HEK293 (cell line): ENCODE data around the gene CNPY4.

Source experiments
- PRDM6 ChIP-seq: fragments of 450-650 bp; formaldehyde crosslinking; IDR thresholded peaks from 2 replicates; pipeline ENCODE4 v1.5.1; 2017; ENCODE audit warnings: missing biosample characterization, missing genetic modification characterization
- TF ChIP-seq, protein P1 (sequence below): fragments of 450-650 bp; formaldehyde crosslinking; IDR thresholded peaks from 2 replicates; pipeline ENCODE4 v1.5.1; 2016; ENCODE audit warnings: missing biosample characterization, missing genetic modification characterization
- TF ChIP-seq, protein P2 (sequence below): sonication (generic); formaldehyde crosslinking; IDR thresholded peaks from 2 replicates; pipeline ENCODE4 v1.8.1; 2022; ENCODE audit warnings: mild to moderate bottlenecking, moderate library complexity, missing genetic modification reagents

GRCh38 chr7:100079024-100079560 is 40.3 kb upstream of the CNPY4 start:
- TF ChIP-seq, protein P1, sequence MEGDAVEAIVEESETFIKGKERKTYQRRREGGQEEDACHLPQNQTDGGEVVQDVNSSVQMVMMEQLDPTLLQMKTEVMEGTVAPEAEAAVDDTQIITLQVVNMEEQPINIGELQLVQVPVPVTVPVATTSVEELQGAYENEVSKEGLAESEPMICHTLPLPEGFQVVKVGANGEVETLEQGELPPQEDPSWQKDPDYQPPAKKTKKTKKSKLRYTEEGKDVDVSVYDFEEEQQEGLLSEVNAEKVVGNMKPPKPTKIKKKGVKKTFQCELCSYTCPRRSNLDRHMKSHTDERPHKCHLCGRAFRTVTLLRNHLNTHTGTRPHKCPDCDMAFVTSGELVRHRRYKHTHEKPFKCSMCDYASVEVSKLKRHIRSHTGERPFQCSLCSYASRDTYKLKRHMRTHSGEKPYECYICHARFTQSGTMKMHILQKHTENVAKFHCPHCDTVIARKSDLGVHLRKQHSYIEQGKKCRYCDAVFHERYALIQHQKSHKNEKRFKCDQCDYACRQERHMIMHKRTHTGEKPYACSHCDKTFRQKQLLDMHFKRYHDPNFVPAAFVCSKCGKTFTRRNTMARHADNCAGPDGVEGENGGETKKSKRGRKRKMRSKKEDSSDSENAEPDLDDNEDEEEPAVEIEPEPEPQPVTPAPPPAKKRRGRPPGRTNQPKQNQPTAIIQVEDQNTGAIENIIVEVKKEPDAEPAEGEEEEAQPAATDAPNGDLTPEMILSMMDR, result no peak
- TF ChIP-seq, protein P2, sequence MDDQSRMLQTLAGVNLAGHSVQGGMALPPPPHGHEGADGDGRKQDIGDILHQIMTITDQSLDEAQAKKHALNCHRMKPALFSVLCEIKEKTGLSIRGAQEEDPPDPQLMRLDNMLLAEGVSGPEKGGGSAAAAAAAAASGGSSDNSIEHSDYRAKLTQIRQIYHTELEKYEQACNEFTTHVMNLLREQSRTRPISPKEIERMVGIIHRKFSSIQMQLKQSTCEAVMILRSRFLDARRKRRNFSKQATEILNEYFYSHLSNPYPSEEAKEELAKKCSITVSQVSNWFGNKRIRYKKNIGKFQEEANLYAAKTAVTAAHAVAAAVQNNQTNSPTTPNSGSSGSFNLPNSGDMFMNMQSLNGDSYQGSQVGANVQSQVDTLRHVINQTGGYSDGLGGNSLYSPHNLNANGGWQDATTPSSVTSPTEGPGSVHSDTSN, result no peak
- no peak for TF ChIP-seq PRDM6 (tag by site-specific recombination)
